Measurements from ENCODE around the gene ATXN7L1.

Gene ATXN7L1

DNA sequence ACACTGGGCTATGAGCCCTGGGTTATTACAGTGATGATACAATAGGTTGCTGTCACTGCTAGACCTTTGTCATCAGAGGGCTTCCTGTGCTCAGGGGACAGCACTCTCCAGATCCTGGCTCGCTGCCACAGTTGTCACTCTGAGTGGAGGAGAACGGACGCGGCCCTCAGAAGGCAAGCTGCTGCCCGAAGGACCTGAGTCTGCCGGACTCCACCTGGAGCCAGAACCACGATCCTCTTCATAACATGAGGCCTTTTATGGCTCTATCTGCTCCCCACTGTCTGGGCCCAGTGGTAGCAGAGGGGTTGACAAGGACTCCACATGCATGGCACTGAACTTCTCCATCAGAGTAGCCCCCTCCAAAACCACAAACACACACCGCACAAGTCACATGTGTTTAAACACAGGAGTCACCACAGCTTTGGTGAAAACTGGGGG, 200.4 kb downstream of the ATXN7L1 start:
- H3K9ac ChIP-seq (ENCODE audit: low read length), result no peak overlapping the region
- no peaks in the 10 kb centered on the region for H3K79me2 ChIP-seq (ENCODE audit: low read length)
- no peaks in the 10 kb centered on the region for H3K27me3 ChIP-seq (ENCODE audit: low read depth, low read length)
- no peak overlapping the region for H3K27ac ChIP-seq (ENCODE audit: low read length)
- H3K9me3 ChIP-seq (ENCODE audit: insufficient read depth, low read length), result no peaks in the 10 kb centered on the region
- no peak overlapping the region for H3K4me2 ChIP-seq (ENCODE audit: low read length)
- H3K4me1 ChIP-seq (ENCODE audit: low read length), result peaks cover 39% of the 10 kb centered on the region
- no peak overlapping the region for H3K4me3 ChIP-seq (ENCODE audit: low read length)
- H4K20me1 ChIP-seq (ENCODE audit: insufficient read depth, low read length), result no peaks in the 10 kb centered on the region
- no peak overlapping the region for H2AFZ ChIP-seq (ENCODE audit: low read depth, low read length)
- no peak for TF ChIP-seq EZH2phosphoT487 (IDR thresholded peaks at IDR 0.05; ENCODE audit: low read depth)
- TF ChIP-seq, protein P1, sequence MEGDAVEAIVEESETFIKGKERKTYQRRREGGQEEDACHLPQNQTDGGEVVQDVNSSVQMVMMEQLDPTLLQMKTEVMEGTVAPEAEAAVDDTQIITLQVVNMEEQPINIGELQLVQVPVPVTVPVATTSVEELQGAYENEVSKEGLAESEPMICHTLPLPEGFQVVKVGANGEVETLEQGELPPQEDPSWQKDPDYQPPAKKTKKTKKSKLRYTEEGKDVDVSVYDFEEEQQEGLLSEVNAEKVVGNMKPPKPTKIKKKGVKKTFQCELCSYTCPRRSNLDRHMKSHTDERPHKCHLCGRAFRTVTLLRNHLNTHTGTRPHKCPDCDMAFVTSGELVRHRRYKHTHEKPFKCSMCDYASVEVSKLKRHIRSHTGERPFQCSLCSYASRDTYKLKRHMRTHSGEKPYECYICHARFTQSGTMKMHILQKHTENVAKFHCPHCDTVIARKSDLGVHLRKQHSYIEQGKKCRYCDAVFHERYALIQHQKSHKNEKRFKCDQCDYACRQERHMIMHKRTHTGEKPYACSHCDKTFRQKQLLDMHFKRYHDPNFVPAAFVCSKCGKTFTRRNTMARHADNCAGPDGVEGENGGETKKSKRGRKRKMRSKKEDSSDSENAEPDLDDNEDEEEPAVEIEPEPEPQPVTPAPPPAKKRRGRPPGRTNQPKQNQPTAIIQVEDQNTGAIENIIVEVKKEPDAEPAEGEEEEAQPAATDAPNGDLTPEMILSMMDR (IDR thresholded peaks at IDR 0.05; ENCODE audit: low read depth, low read length), result no peak
- H3K36me3 ChIP-seq (replicated peaks; ENCODE audit: low read depth, low read length), result no peaks in the 10 kb centered on the region

DNA sequence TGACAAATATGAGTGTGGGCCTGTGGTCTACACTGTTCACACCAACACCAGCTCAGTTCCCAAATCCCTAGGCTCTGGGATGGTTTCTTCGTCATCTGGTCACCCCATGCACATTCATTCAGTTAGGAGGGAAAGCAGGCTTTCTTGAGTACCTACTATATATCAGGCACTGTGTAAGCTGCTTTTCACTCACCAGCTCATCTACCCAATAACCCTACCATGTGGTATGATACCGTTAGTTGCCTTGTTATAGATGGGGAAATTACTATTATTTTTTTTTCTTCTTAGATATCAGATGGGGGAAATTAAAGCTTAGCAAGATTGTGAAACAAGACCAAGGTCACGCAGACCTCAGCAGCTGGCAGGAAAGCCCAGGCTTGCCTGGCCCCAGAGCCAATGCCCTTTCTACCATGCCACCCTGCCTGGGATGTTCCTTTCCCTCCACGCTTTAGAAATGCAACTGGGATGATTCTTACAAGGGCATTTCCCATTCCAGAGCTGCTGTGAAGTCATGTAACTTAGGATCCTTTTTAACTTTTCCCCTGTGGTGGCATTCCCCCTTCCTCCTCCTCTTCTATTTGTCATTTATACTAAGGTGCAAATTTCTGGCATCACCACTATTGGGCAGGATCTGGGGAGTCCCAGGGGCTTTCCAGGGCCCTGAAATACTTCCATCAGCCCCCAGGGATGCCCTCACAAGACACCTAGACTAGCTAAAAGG, 202.0 kb downstream of the ATXN7L1 start:
- Histone ChIP-seq H3K9me3 (ENCODE audit: insufficient read depth, low read length) (no peaks in the 10 kb centered on the region), H3K4me2 (ENCODE audit: low read length) (peak overlapping the region; percentile 11; the same call in 1 of the 2 replicates), H3K4me3 (ENCODE audit: low read length) (no peak overlapping the region), H3K27me3 (ENCODE audit: low read depth, low read length) (no peaks in the 10 kb centered on the region), H3K9ac (ENCODE audit: low read length) (no peak overlapping the region), H3K4me1 (ENCODE audit: low read length) (peaks cover 39% of the 10 kb centered on the region), H3K27ac (ENCODE audit: low read length) (no peak overlapping the region), H3K36me3 (replicated peaks; ENCODE audit: low read depth, low read length) (no peaks in the 10 kb centered on the region), H3K79me2 (ENCODE audit: low read length) (no peaks in the 10 kb centered on the region), H4K20me1 (ENCODE audit: insufficient read depth, low read length) (no peaks in the 10 kb centered on the region), H2AFZ (ENCODE audit: low read depth, low read length) (no peak overlapping the region)
- TF ChIP-seq, protein P1 (IDR thresholded peaks at IDR 0.05; ENCODE audit: low read depth, low read length), result no peak
- TF ChIP-seq EZH2phosphoT487 (IDR thresholded peaks at IDR 0.05; ENCODE audit: low read depth), result no peak

GRCh38 chr7:105673367-105674084, 202.9 kb downstream of the ATXN7L1 start:
- H3K79me2 ChIP-seq (ENCODE audit: low read length), result no peaks in the 10 kb centered on the region
- H4K20me1 ChIP-seq (ENCODE audit: insufficient read depth, low read length), result no peaks in the 10 kb centered on the region
- H3K9me3 ChIP-seq (ENCODE audit: insufficient read depth, low read length), result no peaks in the 10 kb centered on the region
- no peaks in the 10 kb centered on the region for H3K27me3 ChIP-seq (ENCODE audit: low read depth, low read length)
- no peak overlapping the region for H3K4me3 ChIP-seq (ENCODE audit: low read length)
- H3K27ac ChIP-seq (ENCODE audit: low read length), result no peak overlapping the region
- H3K4me1 ChIP-seq (ENCODE audit: low read length), result peaks cover 39% of the 10 kb centered on the region
- no peaks in the 10 kb centered on the region for H3K36me3 ChIP-seq (replicated peaks; ENCODE audit: low read depth, low read length)
- H3K9ac ChIP-seq (ENCODE audit: low read length), result no peak overlapping the region
- TF ChIP-seq, protein P1 (IDR thresholded peaks at IDR 0.05; ENCODE audit: low read depth, low read length), result no peak
- no peak for TF ChIP-seq EZH2phosphoT487 (IDR thresholded peaks at IDR 0.05; ENCODE audit: low read depth)
- H3K4me2 ChIP-seq (ENCODE audit: low read length), result no peak overlapping the region
- H2AFZ ChIP-seq (ENCODE audit: low read depth, low read length), result no peak overlapping the region

- Histone ChIP-seq H3K79me2 (ENCODE audit: low read length) (no peaks in the 10 kb centered on the region), H3K4me2 (ENCODE audit: low read length) (no peak overlapping the region), H3K27ac (ENCODE audit: low read length) (no peak overlapping the region), H3K9ac (ENCODE audit: low read length) (no peak overlapping the region), H2AFZ (ENCODE audit: low read depth, low read length) (no peak overlapping the region), H3K4me3 (ENCODE audit: low read length) (no peak overlapping the region), H3K36me3 (replicated peaks; ENCODE audit: low read depth, low read length) (no peaks in the 10 kb centered on the region), H3K4me1 (ENCODE audit: low read length) (peaks cover 31% of the 10 kb centered on the region), H3K9me3 (ENCODE audit: insufficient read depth, low read length) (no peaks in the 10 kb centered on the region), H4K20me1 (ENCODE audit: insufficient read depth, low read length) (no peaks in the 10 kb centered on the region), H3K27me3 (ENCODE audit: low read depth, low read length) (no peaks in the 10 kb centered on the region)
- TF ChIP-seq, protein P1 (IDR thresholded peaks at IDR 0.05; ENCODE audit: low read depth, low read length), result no peak
- TF ChIP-seq EZH2phosphoT487 (IDR thresholded peaks at IDR 0.05; ENCODE audit: low read depth), result no peak
Observed at GRCh38 chr7:105672801-105673200, 203.6 kb downstream of the ATXN7L1 start.

All from OCI-LY3 (cell line).